Peyer's patch (tissue), 4 donors: Measurements from ENCODE around the gene BCKDHA.
A peak's percentile ranks its signal among the peaks of the same experiment; 100 is the strongest.

Source experiments
- POLR2A ChIP-seq, 2 donors: fragments of 450-650 bp; IDR thresholded peaks; one replicate each; pipeline ENCODE4 v1.5.1; 2017; ENCODE audit warnings: antibody characterized with exemption in 2 of 2, mild to moderate bottlenecking in 2 of 2, moderate library complexity in 2 of 2
- TF ChIP-seq, protein P1 (sequence below), 6 experiments: fragments of 450-650 bp in 4 of 6; fragments of 200-600 bp in 2 of 6; sonication (generic) in 1 of 6; IDR thresholded peaks; one replicate each; pipeline ENCODE4 v1.5.1; 2017 to 2019; ENCODE audit warnings: antibody characterized with exemption in 6 of 6, mild to moderate bottlenecking in 3 of 6, moderate library complexity in 1 of 6

DNA sequence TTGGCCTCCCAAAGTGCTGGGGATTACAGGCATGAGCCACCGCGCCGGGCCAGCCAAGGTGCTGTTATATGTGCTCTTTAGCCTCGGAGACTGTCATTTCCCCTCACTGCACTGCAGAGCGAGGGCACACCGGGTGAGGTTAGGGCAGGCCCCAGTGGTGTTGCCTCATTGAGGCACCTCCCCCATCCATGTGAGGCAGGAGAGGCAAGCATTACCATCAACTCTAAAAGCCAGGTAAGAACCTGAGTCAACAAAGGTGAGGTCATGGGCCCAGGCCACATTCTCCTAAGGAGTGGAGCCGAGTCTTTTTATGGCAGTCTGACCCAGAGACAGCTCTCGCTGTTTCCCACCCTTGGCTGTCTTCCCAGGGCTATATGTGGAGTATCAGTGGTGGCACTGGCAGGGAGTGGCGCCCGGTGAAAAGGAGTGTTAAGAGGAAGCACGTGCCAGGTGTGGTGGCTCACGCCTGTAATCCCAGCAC lies 18.6 kb downstream of the BCKDHA start:
- TF ChIP-seq POLR2A (IDR thresholded peaks at IDR 0.05), result peak in 1 of 2 donors; percentile 35
- TF ChIP-seq, protein P1, sequence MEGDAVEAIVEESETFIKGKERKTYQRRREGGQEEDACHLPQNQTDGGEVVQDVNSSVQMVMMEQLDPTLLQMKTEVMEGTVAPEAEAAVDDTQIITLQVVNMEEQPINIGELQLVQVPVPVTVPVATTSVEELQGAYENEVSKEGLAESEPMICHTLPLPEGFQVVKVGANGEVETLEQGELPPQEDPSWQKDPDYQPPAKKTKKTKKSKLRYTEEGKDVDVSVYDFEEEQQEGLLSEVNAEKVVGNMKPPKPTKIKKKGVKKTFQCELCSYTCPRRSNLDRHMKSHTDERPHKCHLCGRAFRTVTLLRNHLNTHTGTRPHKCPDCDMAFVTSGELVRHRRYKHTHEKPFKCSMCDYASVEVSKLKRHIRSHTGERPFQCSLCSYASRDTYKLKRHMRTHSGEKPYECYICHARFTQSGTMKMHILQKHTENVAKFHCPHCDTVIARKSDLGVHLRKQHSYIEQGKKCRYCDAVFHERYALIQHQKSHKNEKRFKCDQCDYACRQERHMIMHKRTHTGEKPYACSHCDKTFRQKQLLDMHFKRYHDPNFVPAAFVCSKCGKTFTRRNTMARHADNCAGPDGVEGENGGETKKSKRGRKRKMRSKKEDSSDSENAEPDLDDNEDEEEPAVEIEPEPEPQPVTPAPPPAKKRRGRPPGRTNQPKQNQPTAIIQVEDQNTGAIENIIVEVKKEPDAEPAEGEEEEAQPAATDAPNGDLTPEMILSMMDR (IDR thresholded peaks at IDR 0.05), result no peak
